Activated CD8-positive, alpha-beta T cell treated with anti-CD3 and anti-CD28 coated beads, Interleukin-2, amount 10 ng/mL, durations not matched to agents 7 days and 5 days (primary cell): ENCODE results near the gene OSM. TPM values are rescaled to one million over a fixed set of nuclear protein-coding genes. Genes with fewer than 3 reads are reported as not detected.
"Not testable (repeated sequence)": the region's sequence is repeated elsewhere in the genome, so short reads cannot be mapped to it uniquely, and the experiment has no call there.

Experiments
- ATAC-seq: fragments of 150-1000 bp; cut with Tn5 transposase; one replicate; pipeline ENCODE4 v1.10.0; 2021; ENCODE audit warnings: moderate library complexity
- CTCF ChIA-PET: fragments of 350-600 bp; sonication (Branson Sonifier 250); formaldehyde crosslinking; loops from one replicate; lab custom pipeline; 2021; ENCODE audit warnings: antibody characterized with exemption; lab: Charles Lee
- POLR2A ChIA-PET: fragments of 350-600 bp; sonication (Branson Sonifier 250); formaldehyde crosslinking; loops from one replicate; lab custom pipeline; 2021; ENCODE audit warnings: antibody characterized with exemption; lab: Charles Lee
- DNase-seq: peaks from one replicate; pipeline ENCODE4 v3.0.0-alpha.2; 2020
- H3K27ac Mint-ChIP-seq: one replicate; pipeline ENCODE4 v1.8.0; 2021; ENCODE audit warnings: mild to moderate bottlenecking, mixed read lengths
- H3K27me3 Mint-ChIP-seq: one replicate; pipeline ENCODE4 v1.8.0; 2021; ENCODE audit warnings: low read depth, mixed read lengths
- H3K36me3 Mint-ChIP-seq: one replicate; pipeline ENCODE4 v1.8.0; 2021; ENCODE audit warnings: low read depth, mixed read lengths
- H3K4me1 Mint-ChIP-seq: one replicate; pipeline ENCODE4 v1.8.0; 2021; ENCODE audit warnings: low read depth, mixed read lengths
- H3K4me3 Mint-ChIP-seq: one replicate; pipeline ENCODE4 v1.8.0; 2021; ENCODE audit warnings: mild to moderate bottlenecking, mixed read lengths
- H3K9me3 Mint-ChIP-seq: one replicate; pipeline ENCODE4 v1.8.0; 2022; ENCODE audit warnings: mixed read lengths; ENCODE audit not compliant: insufficient read depth
- total RNA-seq, 2 experiments: library from RNA; stranded (reverse); gene quantifications; one replicate each; pipeline ENCODE4 v1.2.3, GENCODE V29; 2021

OSM gene
- total RNA-seq, 2 experiments from 2014 or later: 135 to 140 TPM

DNA sequence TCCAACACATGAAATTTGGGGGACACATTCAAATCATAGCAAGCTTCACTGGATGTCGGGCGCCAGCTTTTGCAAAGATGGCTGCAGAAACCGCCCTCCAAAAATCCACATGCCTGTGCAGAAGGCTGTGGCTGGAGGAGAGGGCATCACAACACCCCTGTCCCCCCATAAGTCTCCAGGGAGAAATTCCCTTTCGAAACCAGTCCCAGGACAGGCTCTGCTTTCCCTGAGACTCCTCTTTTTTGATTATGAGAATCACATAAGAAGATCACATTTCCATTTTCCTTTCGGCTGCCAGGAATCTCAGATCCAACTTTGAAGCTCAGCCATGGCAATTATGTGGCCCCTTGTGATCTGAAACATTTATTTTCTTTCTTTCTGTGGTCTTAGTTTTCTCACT, 29.8 kb downstream of the OSM start:
- ATAC-seq: no peak
- ChIA-PET CTCF (interaction anchor here (0.9 to 3.1 kb wide), 6 partner anchors 8 to 129 kb away, joined by 3 to 22 read pairs (median 5); no protein-coding TSS in a partner anchor), POLR2A (no interaction called here)
- no peak for DNase-seq
- peaks cover 84% of the 10 kb centered on the region for H3K4me1 Mint-ChIP-seq
- H3K9me3 Mint-ChIP-seq: no peaks in the 10 kb centered on the region
- peaks cover 35% of the 10 kb centered on the region for H3K36me3 Mint-ChIP-seq
- H3K4me3 Mint-ChIP-seq: no peak overlapping the region
- H3K27me3 Mint-ChIP-seq: no peaks in the 10 kb centered on the region
- H3K27ac Mint-ChIP-seq: peak overlapping the region; percentile 79

DNA sequence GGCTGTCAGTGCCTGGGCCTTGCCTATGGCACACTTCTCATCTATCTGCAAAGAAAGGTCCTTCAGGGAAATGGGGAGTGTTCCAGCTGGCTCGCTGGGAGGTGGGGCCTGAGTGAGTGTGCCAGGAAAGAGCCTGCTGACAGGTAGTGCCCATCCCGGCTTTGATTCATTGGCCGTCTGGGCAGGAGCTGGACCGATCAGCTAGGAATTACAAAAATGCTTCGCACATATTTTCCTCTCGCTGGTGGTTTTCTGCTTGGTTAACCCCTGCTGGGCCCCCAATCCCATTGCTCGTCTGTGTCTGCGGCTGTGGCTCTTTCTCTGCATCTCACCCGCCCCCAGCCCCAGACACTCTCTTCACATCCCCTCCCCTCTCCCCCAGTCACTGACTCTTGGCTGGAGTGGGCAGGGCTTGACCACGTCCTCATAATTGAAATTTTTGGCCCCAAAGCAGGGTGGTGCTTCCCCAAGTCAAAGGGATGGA, 30.9 kb downstream of the OSM start:
- Mint-ChIP-seq H3K4me3 (no peak overlapping the region), H3K4me1 (peaks cover 83% of the 10 kb centered on the region), H3K36me3 (peaks cover 23% of the 10 kb centered on the region), H3K27ac (peak overlapping the region; percentile 63), H3K9me3 (no peaks in the 10 kb centered on the region), H3K27me3 (no peaks in the 10 kb centered on the region)
- ChIA-PET CTCF (interaction anchor here (0.9 to 1.7 kb wide), 2 partner anchors 9 to 127 kb away, joined by 3 to 5 read pairs; no protein-coding TSS in a partner anchor), POLR2A (no interaction called here)
- ATAC-seq (no peak), DNase-seq (no peak)

GRCh38 chr22:30234786-30235470, 31.7 kb downstream of the OSM start:
- Mint-ChIP-seq H3K27ac (peak overlapping the region; percentile 7), H3K4me1 (peaks cover 77% of the 10 kb centered on the region), H3K36me3 (peaks cover 17% of the 10 kb centered on the region), H3K4me3 (no peak overlapping the region), H3K9me3 (no peaks in the 10 kb centered on the region), H3K27me3 (no peaks in the 10 kb centered on the region)
- POLR2A ChIA-PET: interaction anchor here (1.6 kb wide), 1 partner anchor 10 kb away, joined by 3 read pairs; no protein-coding TSS in a partner anchor
- CTCF ChIA-PET: interaction anchor here (1.7 kb wide), 1 partner anchor 127 kb away, joined by 5 read pairs; no protein-coding TSS in a partner anchor
- DNase-seq (no peak), ATAC-seq (no peak)

DNA sequence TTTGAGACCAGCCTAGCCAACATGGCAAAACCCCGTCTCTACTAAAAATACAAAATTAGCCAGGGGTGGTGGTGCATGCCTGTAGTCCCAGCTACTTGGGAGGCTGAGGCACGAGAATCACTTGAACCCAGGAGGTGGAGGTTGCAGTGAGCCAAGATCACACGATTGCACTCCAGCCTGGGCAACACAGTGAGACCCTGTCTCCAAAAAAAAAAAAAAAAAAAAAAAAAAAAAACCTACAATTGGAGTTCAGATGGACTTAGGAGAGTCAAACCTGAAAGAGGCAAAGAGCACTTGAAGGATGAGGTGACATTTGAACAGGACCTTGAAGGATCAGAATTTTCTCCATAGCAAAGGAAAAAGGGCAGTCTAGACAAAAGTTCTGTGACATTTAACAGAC, 32.3 kb downstream of the OSM start:
- Mint-ChIP-seq H3K4me1 (peaks cover 77% of the 10 kb centered on the region), H3K27ac (peak overlapping the region; percentile 7), H3K36me3 (peaks cover 13% of the 10 kb centered on the region)
- ATAC-seq, H3K27me3 Mint-ChIP-seq, H3K4me3 Mint-ChIP-seq, H3K9me3 Mint-ChIP-seq, DNase-seq: not testable (repeated sequence)
- ChIA-PET CTCF (interaction anchor here (1.7 kb wide), 1 partner anchor 126 kb away, joined by 5 read pairs; no protein-coding TSS in a partner anchor), POLR2A (interaction anchor here (1.6 kb wide), 1 partner anchor 10 kb away, joined by 3 read pairs; no protein-coding TSS in a partner anchor)

DNA sequence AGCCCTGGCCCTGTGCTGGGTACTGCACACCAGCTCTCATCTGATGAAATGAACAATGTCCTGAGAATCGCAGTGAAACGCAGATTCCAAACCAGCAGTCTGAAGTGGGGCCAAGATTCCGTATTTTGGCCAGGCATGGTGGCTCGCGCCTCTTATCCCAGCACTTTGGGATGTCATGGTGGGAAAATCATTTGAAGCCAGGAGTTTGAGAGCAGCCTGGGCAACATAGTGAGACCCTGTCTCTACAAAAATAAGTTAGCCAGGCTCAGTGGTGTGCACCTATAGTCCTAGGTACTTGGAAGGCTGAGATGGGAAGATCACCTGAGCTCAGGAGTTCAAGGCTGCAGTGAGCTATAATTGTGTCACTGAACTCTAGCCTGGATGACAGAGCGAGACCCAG, 33.1 kb downstream of the OSM start:
- Mint-ChIP-seq H3K9me3 (no peaks in the 10 kb centered on the region), H3K36me3 (peaks cover 8% of the 10 kb centered on the region), H3K27me3 (no peaks in the 10 kb centered on the region), H3K27ac (peak overlapping the region; percentile 25), H3K4me1 (peaks cover 77% of the 10 kb centered on the region), H3K4me3 (no peak overlapping the region)
- ChIA-PET POLR2A (interaction anchor here (0.6 to 1.6 kb wide), 3 partner anchors 9 to 72 kb away, joined by 3 read pairs; no protein-coding TSS in a partner anchor), CTCF (no interaction called here)
- ATAC-seq (no peak), DNase-seq (no peak)

DNA sequence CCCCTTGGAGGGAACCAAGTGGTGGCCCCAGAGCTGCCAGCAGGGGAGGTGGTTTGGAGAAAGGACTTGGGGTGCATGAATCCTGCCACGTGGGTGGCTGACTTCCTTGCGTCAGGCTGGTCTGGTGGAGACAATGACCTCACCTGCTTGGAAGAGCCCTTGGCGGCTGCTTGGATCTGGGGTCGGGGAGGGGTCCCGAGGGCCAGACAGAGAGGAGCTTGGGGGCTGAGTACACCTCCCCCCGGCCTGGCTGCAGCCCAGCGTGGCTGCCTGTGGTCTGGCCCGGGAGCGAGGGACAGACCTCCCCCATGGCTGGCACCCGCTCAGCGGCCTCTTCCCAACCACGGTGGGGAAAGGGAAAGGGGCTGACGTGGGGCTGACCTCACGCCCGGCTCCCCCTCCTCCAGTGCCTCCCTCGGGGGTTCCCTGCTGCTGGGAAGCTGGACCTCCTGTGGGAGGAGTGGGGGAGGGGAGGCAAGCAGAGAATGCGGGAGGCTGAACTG, 33.9 kb downstream of the OSM start:
- CTCF ChIA-PET: no interaction called here

GRCh38 chr22:30230787-30231461, 35.7 kb downstream of the OSM start:
- H3K27ac Mint-ChIP-seq: no peak overlapping the region
- no peak for ATAC-seq
- ChIA-PET POLR2A (no interaction called here), CTCF (interaction anchor here (0.6 to 1.0 kb wide), 2 partner anchors 11 to 127 kb away, joined by 3 to 4 read pairs; no protein-coding TSS in a partner anchor)
- H3K4me1 Mint-ChIP-seq: peaks cover 77% of the 10 kb centered on the region
- H3K9me3 Mint-ChIP-seq: no peaks in the 10 kb centered on the region
- H3K36me3 Mint-ChIP-seq: peaks cover 3% of the 10 kb centered on the region
- H3K4me3 Mint-ChIP-seq: no peak overlapping the region
- DNase-seq: no peak
- no peaks in the 10 kb centered on the region for H3K27me3 Mint-ChIP-seq

More for the DNA sequence above, 33.9 kb downstream of the OSM start:
- no peak overlapping the region for H3K27ac Mint-ChIP-seq
- peaks cover 7% of the 10 kb centered on the region for H3K36me3 Mint-ChIP-seq
- DNase-seq: no peak
- H3K9me3 Mint-ChIP-seq: no peaks in the 10 kb centered on the region
- H3K4me1 Mint-ChIP-seq: peaks cover 77% of the 10 kb centered on the region
- no peak for ATAC-seq
- no peaks in the 10 kb centered on the region for H3K27me3 Mint-ChIP-seq
- POLR2A ChIA-PET: interaction anchor here (0.7 kb wide), 1 partner anchor 72 kb away, joined by 3 read pairs; no protein-coding TSS in a partner anchor
- H3K4me3 Mint-ChIP-seq: no peak overlapping the region

GRCh38 chr22:30230330-30230729, 36.3 kb downstream of the OSM start:
- no peaks in the 10 kb centered on the region for H3K27me3 Mint-ChIP-seq
- no peaks in the 10 kb centered on the region for H3K9me3 Mint-ChIP-seq
- no peak overlapping the region for H3K27ac Mint-ChIP-seq
- peaks cover 77% of the 10 kb centered on the region for H3K4me1 Mint-ChIP-seq
- DNase-seq (no peak), ATAC-seq (no peak)
- no peak overlapping the region for H3K4me3 Mint-ChIP-seq
- H3K36me3 Mint-ChIP-seq: peaks cover 4% of the 10 kb centered on the region
- POLR2A ChIA-PET: no interaction called here
- CTCF ChIA-PET: interaction anchor here (1.0 kb wide), 1 partner anchor 127 kb away, joined by 4 read pairs; no protein-coding TSS in a partner anchor

DNA sequence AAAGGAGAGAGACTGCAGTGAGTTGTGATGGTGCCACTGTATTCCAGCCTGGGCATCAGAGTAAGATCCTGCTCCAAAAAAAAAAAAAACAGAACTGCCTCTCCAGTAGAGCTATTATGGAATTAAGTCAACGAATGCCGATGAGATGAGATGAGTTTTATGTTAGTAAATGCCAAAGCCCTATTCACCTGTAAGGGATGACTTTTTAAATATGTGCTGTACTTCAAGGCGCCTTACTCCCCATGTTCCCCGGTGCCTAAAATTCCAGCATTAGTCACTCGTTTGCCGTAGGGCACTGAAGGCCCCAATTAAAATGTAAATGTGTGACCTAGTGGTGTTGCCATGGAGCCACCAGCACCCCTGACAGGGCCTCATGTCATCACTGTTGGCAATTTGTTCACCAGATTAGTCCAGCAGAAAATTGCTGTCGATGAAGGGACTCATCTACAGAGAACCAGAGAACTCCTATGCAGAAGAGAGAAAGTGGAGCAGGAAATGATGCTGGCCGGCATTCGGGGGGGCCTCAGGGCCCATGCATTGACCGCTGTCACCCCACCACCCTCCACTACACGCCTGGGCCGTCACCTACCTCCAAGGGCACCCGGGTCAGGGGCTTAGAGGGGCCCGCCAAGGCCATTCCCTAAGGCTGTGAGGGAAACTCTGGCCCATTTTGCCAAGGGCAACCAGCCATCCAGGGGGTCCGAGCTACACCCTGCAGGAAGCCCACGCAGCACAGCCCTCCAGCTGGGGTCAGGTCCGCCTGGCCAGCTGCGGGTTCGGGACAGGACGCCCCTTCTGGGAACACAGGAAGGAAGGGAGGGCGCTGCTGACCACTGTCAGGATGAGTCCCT, 37.9 kb downstream of the OSM start:
- Mint-ChIP-seq H3K27me3 (no peaks in the 10 kb centered on the region), H3K4me3 (no peak overlapping the region), H3K4me1 (peaks cover 80% of the 10 kb centered on the region), H3K36me3 (peaks cover 6% of the 10 kb centered on the region), H3K9me3 (no peaks in the 10 kb centered on the region), H3K27ac (peak overlapping the region; percentile 88)
- ChIA-PET CTCF (interaction anchor here (1.2 kb wide), 1 partner anchor 50 kb away, joined by 3 read pairs; no protein-coding TSS in a partner anchor), POLR2A (no interaction called here)
- ATAC-seq (no peak), DNase-seq (no peak)

- H3K27ac Mint-ChIP-seq: peak overlapping the region; percentile 88
- H3K27me3 Mint-ChIP-seq: no peaks in the 10 kb centered on the region
- no peak overlapping the region for H3K4me3 Mint-ChIP-seq
- peak; percentile 56 for DNase-seq
- ATAC-seq: peak; percentile 46
- peaks cover 85% of the 10 kb centered on the region for H3K4me1 Mint-ChIP-seq
- H3K9me3 Mint-ChIP-seq: no peaks in the 10 kb centered on the region
- CTCF ChIA-PET: interaction anchor here (0.8 to 1.5 kb wide), 4 partner anchors 49 to 139 kb away, joined by 3 to 6 read pairs (median 3); no protein-coding TSS in a partner anchor
- H3K36me3 Mint-ChIP-seq: peaks cover 6% of the 10 kb centered on the region
- POLR2A ChIA-PET: interaction anchor here (0.6 to 0.8 kb wide), 2 partner anchors 40 to 197 kb away, joined by 3 to 4 read pairs; no protein-coding TSS in a partner anchor
These were observed 39.0 kb downstream of the OSM start for GRCh38 chr22:30227438-30228228.
